Keratinocyte (primary cell): Measurements from ENCODE around the gene FOXC1. TPM values are rescaled to one million over a fixed set of nuclear protein-coding genes. Genes with fewer than 3 reads are reported as not detected.

Source experiments
- DNase-seq: peaks from one replicate; pipeline ENCODE4 v3.0.0-alpha.2; 2011; ENCODE audit warnings: low read depth, missing footprints, low spot score
- FAIRE-seq: peaks from 2 replicates; lab custom pipeline; 2011; peaks lifted over from hg19 to GRCh38; lab: Jason Lieb, UNC
- H2AFZ ChIP-seq: 2 replicates; pipeline ENCODE4 v1.6.0; 2012; ENCODE audit warnings: low read length, control low read depth, inconsistent platforms; ENCODE audit not compliant: control insufficient read depth
- H3K27ac ChIP-seq: 2 replicates; pipeline ENCODE4 v1.5.1; 2011; ENCODE audit warnings: low read length; ENCODE audit not compliant: control insufficient read depth, insufficient read depth
- H3K27me3 ChIP-seq: 3 replicates; pipeline ENCODE4 v1.6.0; 2011; ENCODE audit warnings: low read length; ENCODE audit not compliant: control insufficient read depth, insufficient read depth; ENCODE audit errors: extremely low read depth
- H3K36me3 ChIP-seq, 2 experiments: 2 replicates in 1 of 2; 3 replicates in 1 of 2; pipeline ENCODE4 v1.5.1; 2011; ENCODE audit warnings: low read length in 2 of 2, mild to moderate bottlenecking in 1 of 2; ENCODE audit not compliant: control insufficient read depth in 2 of 2, insufficient read depth in 2 of 2; ENCODE audit errors: extremely low read depth in 1 of 2
- H3K4me1 ChIP-seq: 3 replicates; pipeline ENCODE4 v1.5.1; 2011; ENCODE audit warnings: low read length; ENCODE audit not compliant: control insufficient read depth, insufficient read depth; ENCODE audit errors: extremely low read depth
- H3K4me2 ChIP-seq: 3 replicates; pipeline ENCODE4 v1.6.0; 2011; ENCODE audit warnings: low read depth, low read length; ENCODE audit not compliant: control insufficient read depth, insufficient read depth; ENCODE audit errors: extremely low read depth
- H3K4me3 ChIP-seq, 3 experiments: fragments of 200-600 bp in 1 of 3; sonication (generic) in 1 of 3; 2 replicates in 2 of 3; 3 replicates in 1 of 3; pipeline ENCODE4 v1.5.1; 2011 to 2016; ENCODE audit warnings: low read length in 3 of 3, mild to moderate bottlenecking in 3 of 3, control low read depth in 2 of 3, inconsistent platforms in 1 of 3, low read depth in 1 of 3, mixed read lengths in 1 of 3, mixed run types in 1 of 3, moderate library complexity in 1 of 3; ENCODE audit not compliant: control insufficient read depth in 2 of 3, insufficient read depth in 2 of 3; ENCODE audit errors: extremely low read depth in 1 of 3
- H3K79me2 ChIP-seq: 2 replicates; pipeline ENCODE4 v1.6.0; 2012; ENCODE audit warnings: low read length; ENCODE audit not compliant: control insufficient read depth, insufficient read depth
- H3K9ac ChIP-seq: 3 replicates; pipeline ENCODE4 v1.6.0; 2011; ENCODE audit warnings: low read length; ENCODE audit not compliant: control insufficient read depth, insufficient read depth; ENCODE audit errors: extremely low read depth
- H3K9me1 ChIP-seq: 3 replicates; pipeline ENCODE4 v1.6.0; 2011; ENCODE audit warnings: low read length; ENCODE audit not compliant: control insufficient read depth, insufficient read depth; ENCODE audit errors: extremely low read depth
- H3K9me3 ChIP-seq: 2 replicates; pipeline ENCODE4 v1.5.1; 2012; ENCODE audit warnings: low read depth, low read length; ENCODE audit not compliant: control insufficient read depth
- H4K20me1 ChIP-seq: 3 replicates; pipeline ENCODE4 v1.6.0; 2011; ENCODE audit warnings: low read length; ENCODE audit not compliant: control insufficient read depth, insufficient read depth; ENCODE audit errors: extremely low read depth
- CTCF ChIP-seq, 3 experiments: IDR thresholded peaks in 1 of 3; conservative IDR thresholded peaks in 1 of 3; optimal IDR thresholded peaks in 1 of 3; 2 replicates in 2 of 3; 3 replicates in 1 of 3; pipeline versions ENCODE3 to v1.5.1; 2011; ENCODE audit warnings: low read length in 3 of 3, mild to moderate bottlenecking in 3 of 3, moderate library complexity in 2 of 3, control low read depth in 1 of 3, inconsistent platforms in 1 of 3; ENCODE audit not compliant: insufficient read depth in 2 of 3; ENCODE audit errors: extremely low read depth in 1 of 3
- EZH2 ChIP-seq: IDR thresholded peaks from one replicate; pipeline ENCODE4 v1.6.1; 2012; ENCODE audit warnings: inconsistent platforms, mild to moderate bottlenecking, low read length, moderate library complexity
- dilution Hi-C: fragments of 300-500 bp; cut with MboI; formaldehyde crosslinking; loops from one replicate; pipeline ENCODE4 v1.7.0; 2020; ENCODE audit warnings: low sequenced_read_pairs; ENCODE audit not compliant: extremely low pct_ligation_motif_present
- polyA plus RNA-seq, 5 experiments: library from polyadenylated mRNA; depleted of rRNA in 3 of 5; stranded (reverse) in 3 of 5; stranded (forward) in 1 of 5; unstranded in 1 of 5; fragments of >200 nt; gene quantifications; 1 replicate in 1 of 5; 2 replicates in 3 of 5; 3 replicates in 1 of 5; pipeline versions ENCODE4 v1.2.1 to v1.2.3, GENCODE V29; 2011 to 2012; ENCODE audit warnings: missing spikeins in 2 of 5, low read depth in 1 of 5, low replicate concordance in 1 of 5

FOXC1 gene
- polyA plus RNA-seq, 1 donor (not counting 4 experiments of a cell fraction or from before 2014, with no cell fraction given), result 4.3 TPM

DNA sequence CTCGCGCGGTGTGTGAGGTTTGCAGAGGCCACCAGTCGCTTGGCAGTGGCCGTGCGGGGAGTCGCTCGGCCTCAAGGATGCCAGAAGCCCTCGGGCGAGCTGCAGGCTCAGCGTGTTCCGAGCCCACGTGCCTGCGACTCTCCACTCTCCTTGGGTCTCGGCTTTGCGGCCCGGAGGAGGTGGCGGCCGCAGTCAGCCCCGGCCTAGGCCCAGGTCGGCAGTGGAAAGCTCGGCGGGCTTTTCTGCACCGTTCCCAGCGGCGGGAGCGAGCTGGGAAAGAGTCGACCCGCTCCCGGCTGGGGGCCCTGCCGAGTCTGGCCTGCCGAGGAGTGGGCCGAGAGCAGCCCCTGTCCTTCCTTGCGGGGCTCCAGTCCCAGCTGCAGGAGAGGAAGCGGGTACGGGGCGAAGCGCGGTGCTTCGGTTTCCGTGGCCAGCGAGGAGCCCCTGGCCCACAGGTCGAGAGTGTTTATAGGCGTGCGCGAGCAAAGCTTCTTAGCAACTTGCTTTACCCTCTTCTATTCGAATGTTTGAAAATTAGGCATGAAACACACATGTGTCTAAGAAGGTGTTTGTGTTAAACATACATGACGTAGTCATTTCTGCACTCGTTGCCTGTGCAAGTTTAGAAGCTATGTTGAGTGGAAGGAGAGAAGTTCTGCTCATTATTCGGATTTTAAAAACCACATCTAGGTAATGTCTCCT is 5.6 kb downstream of the FOXC1 start:
- no peak overlapping the region for H2AFZ ChIP-seq
- H4K20me1 ChIP-seq, result no peaks in the 10 kb centered on the region
- no peaks in the 10 kb centered on the region for H3K27me3 ChIP-seq
- no peak overlapping the region for H3K9ac ChIP-seq
- peaks cover 40% of the 10 kb centered on the region for H3K79me2 ChIP-seq
- peaks cover 12% of the 10 kb centered on the region for H3K4me1 ChIP-seq
- no peak overlapping the region for H3K27ac ChIP-seq
- dilution Hi-C loops, result no loop called here
- H3K4me2 ChIP-seq, result no peak overlapping the region
- no peaks in the 10 kb centered on the region for H3K9me1 ChIP-seq
- no peaks in the 10 kb centered on the region for H3K36me3 ChIP-seq
- no peak overlapping the region for H3K4me3 ChIP-seq
- DNase-seq, result no peak
- TF ChIP-seq CTCF (optimal IDR thresholded peaks at IDR 0.05 in 1 of 3, IDR thresholded peaks at IDR 0.05 in 1 of 3, conservative IDR thresholded peaks at IDR 0.05 in 1 of 3; ENCODE audit: extremely low read depth in 1 of 3, insufficient read depth in 2 of 3, low read length in 3 of 3), result no peak
- no peak for TF ChIP-seq EZH2
- H3K9me3 ChIP-seq, result no peaks in the 10 kb centered on the region
- no peak for FAIRE-seq

DNA sequence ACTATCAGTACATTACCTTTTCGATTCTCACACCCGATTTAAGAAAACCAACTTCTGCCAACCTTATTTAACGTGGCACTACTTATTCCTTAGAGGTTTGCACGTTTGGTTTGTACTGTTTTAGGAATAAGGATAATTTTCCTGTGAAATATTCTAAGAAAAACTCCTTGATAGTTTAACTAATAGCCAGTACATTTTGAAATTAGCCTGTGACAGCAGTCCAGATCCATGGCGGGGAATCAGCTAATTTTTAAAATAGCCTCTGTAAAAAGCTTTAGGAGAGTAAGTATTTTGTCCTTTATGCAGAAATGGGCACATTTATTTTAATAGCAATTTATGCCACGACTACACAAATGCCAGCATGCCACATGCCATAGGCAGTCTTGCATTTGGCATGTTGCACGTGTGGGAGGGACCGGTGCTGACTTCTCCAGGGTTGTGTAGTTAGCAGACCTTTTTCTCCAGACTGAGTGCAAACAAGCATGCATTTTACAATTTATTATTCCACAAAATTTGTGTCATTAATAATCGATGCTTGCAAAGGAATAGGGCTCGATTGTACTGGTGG is 6.2 kb downstream of the FOXC1 start:
- Histone ChIP-seq H3K9me3 (no peaks in the 10 kb centered on the region), H4K20me1 (no peaks in the 10 kb centered on the region), H3K9ac (no peak overlapping the region), H3K4me3 (no peak overlapping the region), H3K79me2 (peaks cover 35% of the 10 kb centered on the region), H2AFZ (no peak overlapping the region), H3K27me3 (no peaks in the 10 kb centered on the region), H3K36me3 (no peaks in the 10 kb centered on the region), H3K27ac (no peak overlapping the region), H3K4me2 (no peak overlapping the region), H3K4me1 (peaks cover 12% of the 10 kb centered on the region), H3K9me1 (no peaks in the 10 kb centered on the region)
- no peak for FAIRE-seq
- TF ChIP-seq EZH2 (no peak), CTCF (optimal IDR thresholded peaks at IDR 0.05 in 1 of 3, IDR thresholded peaks at IDR 0.05 in 1 of 3, conservative IDR thresholded peaks at IDR 0.05 in 1 of 3; ENCODE audit: extremely low read depth in 1 of 3, insufficient read depth in 2 of 3, low read length in 3 of 3) (no peak)
- DNase-seq, result no peak
- dilution Hi-C loops, result no loop called here
